ACHN (cell line): ENCODE results near the gene ZNF423.
"Not testable (repeated sequence)": the region's sequence is repeated elsewhere in the genome, so short reads cannot be mapped to it uniquely, and the experiment has no call there.

Source experiments
- DNase-seq: peaks from one replicate; pipeline ENCODE4 v3.0.0-alpha.2; 2015
- in situ Hi-C: cut with HindIII; loops from 2 replicates; pipeline ENCODE4 v1.10.0; 2017; ENCODE audit warnings: low sequenced_read_pairs, low pct_ligation_motif_present, low pct_unique_long_range_greater_than_20kb

ZNF423 gene

DNA sequence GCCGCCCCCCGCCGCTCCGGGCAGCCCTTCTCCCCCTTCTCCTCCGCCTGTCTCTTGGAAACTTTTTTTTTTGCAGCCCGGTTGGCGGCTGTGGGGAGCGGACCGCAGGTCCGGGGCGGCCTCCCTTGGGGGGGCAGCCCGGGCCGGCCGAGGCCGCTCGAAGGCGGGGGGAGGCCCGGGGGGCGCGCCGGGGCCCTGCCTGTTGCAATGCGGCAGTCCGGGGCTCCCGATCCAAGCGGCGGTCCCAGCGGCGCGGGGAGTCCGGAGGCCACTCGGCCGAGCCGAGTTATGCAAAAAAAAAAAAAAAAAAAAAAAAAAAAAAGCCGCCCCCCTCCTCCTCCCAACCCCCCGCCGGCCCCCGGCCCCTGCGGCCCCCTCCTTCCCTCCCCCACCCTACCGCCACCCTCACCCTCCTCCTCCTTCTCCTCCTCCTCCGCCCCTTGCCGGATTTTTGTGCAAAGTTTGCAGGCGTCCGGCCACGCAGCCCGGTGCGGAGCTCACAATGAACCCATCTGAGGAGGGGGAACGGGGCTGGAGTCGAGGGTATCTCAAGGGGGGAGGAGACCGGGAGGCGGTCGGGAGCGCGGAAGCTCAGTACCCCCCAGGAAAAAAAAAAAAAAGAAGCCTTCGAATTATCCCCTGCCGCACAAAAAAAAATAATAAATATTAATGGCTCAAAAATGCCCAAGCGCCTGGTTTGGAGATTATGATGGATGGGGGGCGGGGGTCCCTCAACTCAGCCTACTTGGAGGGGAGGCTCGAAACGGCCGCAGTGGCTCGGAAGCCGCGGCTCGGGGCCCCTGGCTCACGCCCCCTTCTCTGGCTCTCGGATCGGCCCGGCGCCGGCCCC is at the start of gene ZNF423:
TSS of gene ZNF423 (minus strand) at position 291 of the 850 bp plus-strand sequence. CDS start 338 bp downstream, outside the sequence.
- peak; percentile 22 for DNase-seq
- in situ Hi-C loops = no loop called here

GRCh38 chr16:49904348-49905062 is 48.6 kb upstream of the ZNF423 start:
- in situ Hi-C loops = no loop called here

DNA sequence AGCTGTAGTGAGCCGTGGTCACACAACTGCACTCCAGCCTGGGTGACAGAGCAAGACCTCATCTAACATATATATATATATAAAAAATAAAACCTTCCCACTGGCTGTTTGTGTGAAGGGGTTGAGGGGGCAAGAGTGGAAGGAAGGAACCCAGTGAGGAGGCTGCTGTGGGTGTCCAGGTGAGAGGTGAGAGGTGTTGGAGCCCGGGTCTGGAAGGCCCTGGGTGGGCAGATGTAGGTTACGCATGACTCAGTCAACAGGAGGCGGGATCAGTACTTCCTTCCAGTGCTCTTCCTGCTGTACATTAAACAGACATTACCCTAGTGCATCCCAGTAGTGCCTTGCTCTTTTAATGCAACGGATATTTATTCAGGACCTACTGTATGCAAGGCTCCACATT is 47.0 kb upstream of the ZNF423 start:
- in situ Hi-C loops = no loop called here
- no peak for DNase-seq

More at GRCh38 chr16:49904348-49905062, 48.6 kb upstream of the ZNF423 start:
- DNase-seq = no peak

DNA sequence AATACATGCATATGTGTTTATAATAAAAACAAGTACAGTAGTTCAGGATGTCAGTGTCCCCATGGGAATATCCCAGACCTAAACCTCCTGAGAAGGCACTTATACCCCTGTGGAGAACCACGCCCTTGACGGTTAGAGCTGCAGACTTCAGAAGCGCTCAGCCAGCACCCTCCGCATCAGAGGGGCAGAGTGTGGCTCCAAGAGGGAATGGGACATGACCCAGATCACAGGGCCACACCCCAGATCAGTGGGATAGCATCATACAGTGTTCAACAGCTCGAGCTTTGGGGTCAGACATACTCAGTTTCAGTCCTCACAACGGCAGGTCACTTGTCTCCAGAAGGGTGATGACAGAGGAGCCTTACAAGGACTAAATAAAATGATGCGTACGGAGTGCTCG is 45.8 kb upstream of the ZNF423 start:
- no peak for DNase-seq
- in situ Hi-C loops = no loop called here

DNA sequence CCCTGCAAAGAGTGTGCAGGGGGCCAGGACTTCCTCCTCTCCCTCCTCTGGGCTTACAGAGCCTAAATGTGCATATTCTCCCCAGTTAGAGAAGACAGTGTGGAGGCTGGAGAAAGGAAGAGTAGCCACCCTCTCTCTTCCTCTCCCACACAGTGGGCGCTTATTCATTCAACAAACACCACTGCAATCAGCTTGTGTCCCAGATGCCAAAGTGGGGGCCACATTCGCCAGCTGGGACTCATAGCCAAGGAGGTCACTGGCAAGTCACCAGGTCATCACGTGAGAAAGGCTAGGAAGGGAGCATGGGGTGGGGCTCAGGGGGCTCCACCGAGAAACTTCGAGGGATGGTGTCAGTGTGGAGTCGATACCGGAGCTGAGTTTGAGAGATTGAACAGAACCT is 45.0 kb upstream of the ZNF423 start:
- in situ Hi-C loops = no loop called here
- no peak for DNase-seq

DNA sequence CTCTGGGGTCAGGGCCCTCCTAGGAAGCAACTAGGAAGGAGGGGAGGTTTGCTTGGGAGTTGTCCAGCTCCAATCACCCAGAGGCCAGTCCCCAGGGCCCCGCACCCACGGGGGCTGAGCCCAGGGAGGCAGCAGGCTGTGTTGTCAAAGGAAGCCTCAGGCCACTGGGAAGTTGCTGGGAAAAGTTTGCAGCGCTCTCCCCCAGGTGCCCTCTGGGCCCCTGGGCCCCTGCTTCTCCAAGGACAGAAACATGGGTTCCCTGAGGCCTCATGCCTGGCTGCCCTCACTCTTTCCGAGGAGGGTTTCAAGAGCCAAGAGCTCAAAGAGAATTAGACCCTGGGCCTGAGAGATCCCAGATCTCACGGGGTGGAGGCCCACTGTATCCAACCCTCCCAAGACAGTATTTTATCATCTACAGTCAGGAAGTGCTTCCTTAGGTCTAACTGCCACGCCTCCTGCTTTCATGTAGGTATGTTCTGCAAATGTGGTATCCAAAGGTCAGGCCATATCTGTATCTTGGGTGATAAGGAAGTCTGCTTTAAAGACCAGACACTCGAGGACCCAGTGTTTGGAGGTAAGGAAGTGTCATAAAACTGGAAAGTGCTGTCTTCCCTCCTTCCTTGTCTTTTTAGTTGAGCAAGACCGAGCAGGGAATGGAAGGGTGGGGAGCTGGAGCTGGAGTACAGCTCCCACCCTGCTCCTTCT is 44.2 kb upstream of the ZNF423 start:
- DNase-seq = no peak
- in situ Hi-C loops = no loop called here

- DNase-seq = no peak
- in situ Hi-C loops = no loop called here
Measured at GRCh38 chr16:49896447-49896964, 40.6 kb upstream of the ZNF423 start.

- DNase-seq = peak; percentile 9
Measured at GRCh38 chr16:49890876-49891275, 35.0 kb upstream of the ZNF423 start.

DNA sequence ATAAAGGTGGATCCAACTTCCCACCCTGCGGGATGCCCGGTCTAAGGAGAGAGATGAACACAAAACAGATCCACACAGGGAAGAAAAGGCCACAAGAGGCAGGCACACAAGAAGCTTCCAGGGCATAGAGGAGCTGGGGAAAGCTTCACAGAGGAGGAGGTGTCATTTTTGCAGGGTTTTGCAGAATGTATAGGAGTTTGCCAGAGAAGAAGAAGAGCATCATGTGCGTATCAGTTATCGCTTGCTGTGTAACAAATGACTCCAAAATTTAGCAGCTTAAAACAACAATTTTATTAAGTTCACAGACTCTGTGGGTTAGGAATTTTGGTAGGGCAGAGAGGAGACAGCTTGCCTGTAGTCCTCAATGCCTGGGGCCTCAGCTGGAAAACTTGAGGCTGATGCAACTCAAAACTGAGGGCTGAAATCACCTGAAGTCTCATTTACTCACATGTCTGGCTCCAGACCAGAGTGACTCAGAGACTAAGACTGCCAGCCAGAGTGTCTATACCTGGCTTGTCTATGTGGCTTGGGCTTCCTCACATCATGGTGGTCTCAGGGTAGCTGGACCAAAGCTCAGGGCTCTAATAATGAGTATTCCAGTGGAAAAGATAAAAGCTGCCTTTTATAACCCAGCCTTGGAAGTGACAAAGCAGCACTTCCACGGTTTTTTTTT is 33.9 kb upstream of the ZNF423 start:
- in situ Hi-C loops = no loop called here
- DNase-seq = no peak

More at GRCh38 chr16:49890876-49891275, 35.0 kb upstream of the ZNF423 start:
- in situ Hi-C loops = no loop called here

GRCh38 chr16:49886554-49887094 is 30.7 kb upstream of the ZNF423 start:
- no peak for DNase-seq
- in situ Hi-C loops = no loop called here

GRCh38 chr16:49884033-49885015 is 28.4 kb upstream of the ZNF423 start:
- in situ Hi-C loops = no loop called here
- DNase-seq = no peak

DNA sequence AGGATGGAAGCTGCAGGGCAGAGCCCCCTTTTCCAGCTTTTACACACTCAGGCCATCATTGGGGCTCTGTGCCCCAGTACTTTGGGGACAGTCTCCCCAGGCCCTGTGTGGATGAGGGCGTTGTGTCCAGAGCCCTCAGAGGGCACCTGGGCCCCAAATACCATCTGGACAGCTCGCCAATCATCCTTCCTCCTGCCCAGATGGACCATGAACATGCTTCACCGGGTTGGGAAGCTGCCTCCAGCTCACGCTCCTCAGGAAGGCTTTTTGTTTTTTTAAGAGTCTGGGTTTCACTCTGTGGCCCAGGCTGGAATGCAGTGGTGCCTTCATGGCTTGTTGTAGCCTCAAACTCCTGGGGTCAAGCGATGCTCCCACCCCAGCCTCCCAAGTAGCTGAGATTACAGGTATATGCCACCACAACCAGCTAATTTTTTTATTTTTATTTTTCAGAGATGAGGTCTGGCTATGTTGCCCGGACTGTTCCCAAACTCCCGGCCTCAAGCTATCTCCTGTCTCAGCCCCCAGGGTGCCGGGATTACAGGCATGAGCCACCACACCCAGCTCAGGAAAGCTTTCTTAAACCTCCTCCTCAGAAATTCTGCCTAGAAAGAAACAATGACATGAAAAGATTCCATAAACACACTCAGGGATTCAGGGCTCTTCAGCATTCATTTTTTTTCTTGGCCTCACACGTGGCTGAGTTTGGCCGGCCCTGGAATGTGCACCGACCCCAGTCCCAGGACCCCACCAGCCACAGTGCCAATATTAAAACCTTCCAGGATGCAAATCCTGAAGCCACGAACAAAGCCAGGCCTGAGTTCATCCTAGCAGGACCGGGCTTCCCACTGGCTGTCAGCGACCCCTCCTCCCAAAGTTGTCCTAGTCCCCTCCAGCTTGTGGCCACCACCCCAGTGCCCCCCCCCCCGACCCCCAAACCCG is 27.4 kb upstream of the ZNF423 start:
- in situ Hi-C loops = no loop called here
- no peak for DNase-seq

GRCh38 chr16:49881890-49882289 is 26.0 kb upstream of the ZNF423 start:
- no peak for DNase-seq
- in situ Hi-C loops = no loop called here

- DNase-seq, in situ Hi-C loops: not testable (repeated sequence)
Measured at GRCh38 chr16:49878540-49878939, 22.6 kb upstream of the ZNF423 start.

DNA sequence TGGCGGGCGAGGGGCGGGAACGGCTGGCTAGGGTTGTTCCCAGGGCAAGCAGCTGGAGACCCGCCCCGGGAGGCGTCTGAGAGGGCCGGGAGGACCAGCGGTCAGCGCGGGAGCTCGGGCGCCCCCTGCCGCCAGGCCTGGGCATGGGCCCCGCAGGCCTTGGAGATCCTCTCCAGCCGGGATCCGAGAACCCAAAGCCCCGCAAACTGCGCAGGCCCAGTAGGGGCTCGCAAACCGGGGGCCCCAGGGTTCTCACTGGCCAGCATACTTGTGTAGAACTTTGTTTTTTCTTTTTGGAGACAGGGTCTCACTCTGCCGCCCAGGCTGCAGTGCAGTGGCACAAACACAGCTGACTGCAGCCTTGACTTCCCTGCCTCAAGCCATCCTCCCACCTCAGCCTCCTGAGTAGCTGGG is 20.8 kb upstream of the ZNF423 start:
- in situ Hi-C loops = no loop called here
- DNase-seq = peak; percentile 46
